T-helper 17 cell (primary cell): ENCODE measurements around the gene PLA2G2E. TPM values are rescaled to one million over a fixed set of nuclear protein-coding genes. Genes with fewer than 3 reads are reported as not detected.

ENCODE experiments used
- total RNA-seq, 4 donors: library from RNA in 2 of 4; stranded (reverse) in 2 of 4; gene quantifications; one replicate each; pipeline ENCODE4 v1.2.3 and lab custom pipeline; 2022 to 2026

Gene PLA2G2E
- total RNA-seq, 2 donors from 2014 or later, result not detected

Other genes with a start within 250 kb of the PLA2G2E start
- gene TMCO4, start 123.7 kb downstream of the PLA2G2E start, total RNA-seq, result 10 to 100 TPM; 18.6 TPM
- not detected for gene RNF186, start 108.3 kb downstream of the PLA2G2E start, total RNA-seq
- gene OTUD3, start 41.2 kb downstream of the PLA2G2E start, total RNA-seq, result 10 to 100 TPM; 14.1 to 16.9 TPM
- not detected for gene PLA2G2A, start 56.0 kb upstream of the PLA2G2E start, total RNA-seq
- gene PLA2G5, start 146.6 kb upstream of the PLA2G2E start, total RNA-seq, result not detected
- gene PLA2G2D, start 195.9 kb upstream of the PLA2G2E start, total RNA-seq, result not detected
- not detected for gene PLA2G2F, start 215.7 kb upstream of the PLA2G2E start, total RNA-seq